22Rv1 (cell line): ENCODE measurements around the gene TSHZ1.

ENCODE experiments used
- H3K27ac ChIP-seq: fragments of 450-650 bp; 2 replicates; pipeline ENCODE4 v1.5.1; 2017
- CTCF ChIP-seq: fragments of 450-650 bp; IDR thresholded peaks from 2 replicates; pipeline ENCODE4 v1.5.1; 2017; ENCODE audit warnings: mild to moderate bottlenecking
- ZFX ChIP-seq: fragments of 450-650 bp; IDR thresholded peaks from 2 replicates; pipeline ENCODE4 v1.6.1; 2017; ENCODE audit warnings: antibody characterized with exemption, borderline replicate concordance

TSHZ1 gene

GRCh38 chr18:75261430-75262223 is 51.0 kb downstream of the TSHZ1 start:
- H3K27ac ChIP-seq, result no peak overlapping the region
- TF ChIP-seq CTCF, result no peak
- TF ChIP-seq ZFX, result no peak

- TF ChIP-seq CTCF (no peak), ZFX (no peak)
- no peak overlapping the region for H3K27ac ChIP-seq
Measured at GRCh38 chr18:75262511-75262910, 51.9 kb downstream of the TSHZ1 start.

GRCh38 chr18:75264195-75264594 is 53.6 kb downstream of the TSHZ1 start:
- H3K27ac ChIP-seq, result no peak overlapping the region
- TF ChIP-seq CTCF (no peak), ZFX (no peak)

GRCh38 chr18:75264926-75265597 is 54.5 kb downstream of the TSHZ1 start:
- H3K27ac ChIP-seq, result no peak overlapping the region
- TF ChIP-seq CTCF, result no peak

GRCh38 chr18:75265872-75266271 is 55.3 kb downstream of the TSHZ1 start:
- no peak for TF ChIP-seq CTCF
- TF ChIP-seq ZFX, result no peak
- H3K27ac ChIP-seq, result no peak overlapping the region

GRCh38 chr18:75267643-75268363 is 57.2 kb downstream of the TSHZ1 start:
- no peak overlapping the region for H3K27ac ChIP-seq
- TF ChIP-seq ZFX, result no peak
- no peak for TF ChIP-seq CTCF

GRCh38 chr18:75268364-75268646 is 57.7 kb downstream of the TSHZ1 start:
- TF ChIP-seq ZFX (no peak), CTCF (no peak)
- H3K27ac ChIP-seq, result no peak overlapping the region
